Ramos (cell line): ENCODE results near the gene RAP1A.
"Not testable (repeated sequence)": the region's sequence is repeated elsewhere in the genome, so short reads cannot be mapped to it uniquely, and the experiment has no call there.

Source experiments
- in situ Hi-C: fragments of 300-500 bp; cut with MboI; formaldehyde crosslinking; loops from one replicate; pipeline ENCODE4 v1.14.3; 2022; ENCODE audit warnings: low sequenced_read_pairs; ENCODE audit not compliant: unreplicated experiment

RAP1A gene

DNA sequence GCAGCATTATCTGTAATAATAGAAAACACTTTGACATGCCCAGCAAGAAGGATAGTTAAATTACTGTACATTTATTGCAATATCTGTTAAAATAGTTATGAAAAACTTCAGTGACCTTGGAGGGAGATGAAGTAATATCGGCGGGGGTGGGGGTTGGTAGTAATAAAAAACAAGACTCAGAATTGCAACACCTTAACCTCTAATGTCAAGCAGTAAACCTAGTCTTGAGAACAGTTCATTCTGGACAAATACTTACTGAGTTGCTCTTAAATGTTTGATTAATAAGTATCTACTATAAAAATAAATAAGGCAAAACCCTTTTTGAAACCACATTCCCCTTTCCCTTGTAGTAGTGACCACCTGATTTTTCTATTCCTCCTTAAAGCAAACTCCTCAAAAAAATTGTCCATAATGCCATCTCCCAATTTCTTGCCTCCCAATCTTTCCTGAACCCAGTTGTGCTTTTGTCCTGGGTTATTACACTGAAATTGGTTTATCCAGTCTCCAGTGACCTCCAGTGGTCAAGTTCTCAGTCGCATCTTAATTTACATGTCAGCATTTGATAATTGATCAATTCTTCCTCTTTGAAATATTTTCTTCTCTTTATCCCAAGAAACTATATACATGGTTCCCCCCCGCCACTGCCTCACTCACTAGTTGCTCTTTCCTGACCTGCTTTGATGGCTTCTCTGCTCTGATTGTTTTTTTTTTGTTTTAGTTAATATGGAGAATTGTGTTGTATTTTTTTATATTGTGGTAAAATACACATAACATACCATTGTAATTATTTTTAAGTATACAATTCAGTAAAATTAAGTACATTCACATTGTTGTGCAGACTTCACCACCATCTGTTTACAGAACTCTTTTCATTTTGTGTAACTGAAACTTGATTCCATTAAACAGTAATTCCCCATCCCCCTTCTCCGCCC is 36.8 kb downstream of the RAP1A start:
- in situ Hi-C loops: no loop called here

DNA sequence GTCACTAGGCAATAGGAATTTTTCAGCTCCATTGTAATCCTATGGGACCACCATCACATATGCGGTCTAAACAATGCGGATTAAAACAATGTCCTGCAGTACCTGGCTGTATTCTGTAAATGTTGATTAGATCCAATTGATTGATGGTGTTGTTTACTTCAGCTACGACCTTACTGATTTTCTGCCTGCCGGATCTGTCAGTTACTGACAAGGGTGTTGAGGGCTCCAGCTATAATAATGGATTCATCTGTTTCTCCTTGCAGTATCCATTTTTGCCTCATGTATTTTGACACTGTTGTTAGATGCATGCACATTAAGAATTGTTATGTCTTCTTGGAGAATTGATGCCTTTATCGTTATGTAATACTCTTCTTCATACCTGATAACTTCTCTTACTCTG is 39.0 kb downstream of the RAP1A start:
- in situ Hi-C loops: no loop called here

DNA sequence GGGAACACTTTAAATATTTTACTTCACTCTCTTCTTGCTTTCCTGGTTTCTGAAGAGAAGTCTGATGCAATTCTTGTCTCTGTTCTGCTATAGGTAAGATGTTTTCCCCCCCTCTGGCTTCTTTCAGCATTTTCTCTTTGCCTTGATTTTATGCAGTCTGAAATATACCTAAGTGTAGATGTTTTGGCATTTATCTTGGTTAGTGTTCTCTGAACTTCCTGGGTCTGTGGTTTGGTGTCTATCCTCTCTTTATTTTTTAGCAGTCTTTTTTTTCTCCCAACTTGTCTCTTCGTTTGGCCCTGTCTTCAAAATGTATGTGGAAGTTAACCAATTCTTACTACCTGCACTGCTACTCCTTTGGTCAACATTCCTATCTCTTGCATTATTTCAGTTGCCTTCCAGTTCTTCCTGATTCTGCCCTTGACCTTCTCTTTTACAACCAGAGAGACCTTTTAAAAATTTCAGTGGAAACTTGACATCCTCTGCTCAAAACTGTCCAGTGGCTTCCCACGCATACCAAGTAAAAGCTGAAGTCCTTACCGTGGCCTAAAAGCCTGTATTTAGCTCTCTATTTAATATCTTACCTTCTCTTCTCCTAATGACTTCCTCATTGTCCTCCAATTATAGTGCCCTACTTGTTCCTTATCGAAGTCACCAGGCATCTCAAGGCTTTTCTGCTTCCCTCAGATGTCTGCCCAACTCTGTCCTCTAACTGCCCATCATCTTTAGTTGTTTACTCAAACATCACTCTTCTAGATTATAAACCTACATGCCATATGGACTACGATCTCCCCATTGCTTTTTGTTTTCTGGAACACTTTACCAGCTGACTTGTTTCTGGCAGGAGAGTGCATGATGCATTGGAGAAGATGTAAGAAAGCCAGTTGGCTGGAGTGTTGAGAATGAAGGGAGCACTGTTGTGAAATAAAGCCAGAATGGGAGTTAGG is 40.9 kb downstream of the RAP1A start:
- in situ Hi-C loops: no loop called here

DNA sequence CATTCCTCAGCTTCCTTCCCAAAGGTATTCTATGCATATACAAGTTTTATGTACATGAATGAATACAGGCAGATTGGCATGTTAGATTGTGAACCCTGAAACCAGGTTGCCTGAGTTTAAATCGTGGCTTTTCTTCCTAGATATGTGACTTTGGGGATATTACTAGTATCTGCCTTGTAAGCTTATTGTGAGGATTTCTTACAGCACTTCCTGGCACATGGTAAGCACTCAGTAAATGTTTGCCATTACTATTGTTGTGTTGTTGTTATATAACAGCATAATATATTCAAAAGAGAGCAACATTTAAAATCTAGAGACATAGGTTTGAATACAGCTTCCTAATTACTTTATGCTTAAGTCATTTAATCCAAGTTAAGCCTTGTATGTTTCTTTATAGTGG is 45.1 kb downstream of the RAP1A start:
- in situ Hi-C loops: no loop called here

DNA sequence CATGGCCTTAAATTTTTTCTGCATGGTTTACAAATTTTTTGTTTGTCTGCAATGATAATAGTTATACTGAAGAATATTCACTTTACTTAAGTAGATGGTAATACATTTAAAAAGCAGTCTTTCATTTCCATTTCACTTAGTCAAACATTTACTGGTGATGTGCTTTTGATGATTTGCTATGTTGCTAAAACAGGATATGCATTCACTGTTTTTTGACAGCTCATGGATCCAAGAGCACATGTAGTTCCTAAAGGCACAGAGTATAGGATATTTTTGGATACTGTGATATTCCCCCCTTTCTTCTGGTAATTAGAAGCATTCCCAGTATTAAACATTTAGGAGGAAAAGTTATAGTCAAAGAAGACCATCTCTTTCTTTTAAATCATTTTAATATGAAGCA is 45.9 kb downstream of the RAP1A start:
- in situ Hi-C loops: no loop called here

DNA sequence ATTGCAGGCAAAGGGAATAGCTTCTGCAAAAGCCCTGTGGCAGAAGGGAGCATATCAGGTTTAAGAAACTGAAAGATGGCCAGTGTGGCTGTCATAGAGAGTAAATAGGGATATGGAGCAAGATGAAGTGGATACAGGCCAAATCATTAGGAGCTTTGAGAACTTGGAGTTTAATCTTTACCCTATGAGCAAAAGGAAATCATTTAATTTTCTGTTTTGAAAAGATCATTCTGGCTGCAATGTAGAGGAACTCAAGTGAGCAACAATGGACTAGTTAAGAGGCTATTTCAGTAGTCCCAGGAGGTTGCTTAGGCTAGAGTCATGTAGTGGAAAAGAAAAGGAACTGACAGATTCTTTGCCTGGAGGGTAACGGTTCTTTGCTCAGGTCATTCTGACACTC is 47.2 kb downstream of the RAP1A start:
- in situ Hi-C loops: no loop called here

DNA sequence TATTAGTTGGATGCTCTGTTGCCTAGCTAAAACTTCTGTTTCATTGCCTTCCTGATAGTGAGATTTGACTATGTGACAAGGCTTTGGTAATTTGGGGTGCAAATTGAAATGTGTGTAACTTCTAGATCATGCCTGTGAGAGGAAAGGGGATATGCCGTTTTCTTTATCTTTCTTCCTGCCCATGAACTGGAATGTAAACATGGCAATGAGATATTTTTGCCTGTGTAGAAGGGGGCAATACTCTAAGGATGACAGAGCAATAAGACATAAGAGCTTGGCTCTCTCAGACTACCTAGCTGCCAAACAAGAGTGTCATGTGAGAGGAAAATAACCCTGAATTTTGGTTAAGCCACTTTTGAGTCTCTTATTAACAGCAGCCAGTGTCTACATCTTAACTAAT is 49.7 kb downstream of the RAP1A start:
- in situ Hi-C loops: no loop called here

DNA sequence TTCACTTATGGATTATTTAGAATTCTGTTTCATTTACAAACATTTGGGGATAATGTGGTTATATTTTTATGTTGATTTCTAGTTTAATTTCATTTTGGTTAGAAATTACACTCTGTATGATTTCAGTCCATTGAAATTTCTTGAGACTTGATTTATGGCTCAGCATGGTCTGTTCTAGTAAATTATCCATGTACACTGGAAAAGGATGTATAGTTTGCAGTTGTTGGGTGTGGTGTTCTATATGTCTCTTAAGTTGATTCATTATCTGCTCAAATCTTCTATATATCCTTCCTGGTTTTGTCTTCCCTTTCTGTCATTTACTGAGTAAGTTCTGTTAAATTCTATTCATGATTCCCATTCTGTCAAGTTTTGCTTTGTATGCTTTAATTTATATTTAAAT is 52.3 kb downstream of the RAP1A start:
- in situ Hi-C loops: no loop called here

DNA sequence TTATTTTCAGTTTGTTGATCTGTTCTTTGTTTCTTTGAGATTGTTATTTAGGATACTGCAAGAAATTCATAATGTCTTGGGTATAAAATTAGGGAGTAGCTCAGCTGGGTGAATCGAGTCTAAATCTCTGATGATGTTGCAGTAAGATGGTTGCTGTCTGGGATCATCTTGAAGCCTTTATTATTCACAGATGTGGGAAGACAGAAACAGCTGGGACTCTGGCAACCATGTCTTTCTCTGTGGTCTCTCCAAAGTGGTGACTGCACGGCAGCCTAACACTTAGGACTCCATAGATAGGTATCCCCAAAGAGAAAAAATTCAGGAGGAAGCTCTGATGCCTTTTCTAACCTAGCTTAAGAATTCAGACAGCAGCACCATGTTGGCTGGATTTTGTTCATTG is 52.7 kb downstream of the RAP1A start:
- in situ Hi-C loops: no loop called here

DNA sequence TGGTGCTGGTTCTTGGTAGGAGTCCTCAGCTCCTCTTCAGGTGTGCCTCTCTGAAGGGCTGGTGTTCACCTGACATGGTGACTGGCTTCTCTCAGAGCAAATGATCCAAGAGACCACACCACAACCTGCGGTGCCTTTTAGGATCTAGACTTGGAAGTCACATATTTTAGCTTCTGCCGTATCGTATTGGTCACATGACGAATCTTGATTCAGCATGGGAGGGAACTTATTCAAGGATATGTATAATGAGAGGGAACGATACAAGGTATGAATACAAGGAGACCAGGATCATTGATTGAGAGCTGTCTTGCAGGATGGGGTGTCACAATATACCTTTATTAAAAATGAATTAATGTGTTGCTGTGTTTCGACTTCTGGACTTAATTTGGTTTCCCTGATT is 58.0 kb downstream of the RAP1A start:
- in situ Hi-C loops: no loop called here

DNA sequence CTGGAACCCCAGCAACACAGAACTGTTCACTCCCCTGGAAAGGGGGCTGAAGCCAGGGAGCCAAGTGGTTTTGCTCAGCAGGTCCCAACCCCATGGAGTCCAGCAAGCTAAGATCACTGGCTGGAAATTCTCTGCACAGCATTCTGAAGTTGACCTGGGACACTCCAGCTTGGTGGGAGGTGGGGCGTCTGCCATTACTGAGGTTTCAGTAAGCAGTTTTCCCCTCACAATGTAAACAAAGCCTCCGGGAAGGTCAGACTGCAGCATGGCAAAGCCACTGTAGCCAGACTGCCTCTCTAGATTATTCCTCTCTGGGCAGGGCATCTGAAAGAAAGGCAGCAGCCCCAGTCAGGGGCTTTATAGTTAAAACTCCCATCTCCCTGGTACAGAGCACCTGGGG is 60.0 kb downstream of the RAP1A start:
- in situ Hi-C loops: no loop called here

DNA sequence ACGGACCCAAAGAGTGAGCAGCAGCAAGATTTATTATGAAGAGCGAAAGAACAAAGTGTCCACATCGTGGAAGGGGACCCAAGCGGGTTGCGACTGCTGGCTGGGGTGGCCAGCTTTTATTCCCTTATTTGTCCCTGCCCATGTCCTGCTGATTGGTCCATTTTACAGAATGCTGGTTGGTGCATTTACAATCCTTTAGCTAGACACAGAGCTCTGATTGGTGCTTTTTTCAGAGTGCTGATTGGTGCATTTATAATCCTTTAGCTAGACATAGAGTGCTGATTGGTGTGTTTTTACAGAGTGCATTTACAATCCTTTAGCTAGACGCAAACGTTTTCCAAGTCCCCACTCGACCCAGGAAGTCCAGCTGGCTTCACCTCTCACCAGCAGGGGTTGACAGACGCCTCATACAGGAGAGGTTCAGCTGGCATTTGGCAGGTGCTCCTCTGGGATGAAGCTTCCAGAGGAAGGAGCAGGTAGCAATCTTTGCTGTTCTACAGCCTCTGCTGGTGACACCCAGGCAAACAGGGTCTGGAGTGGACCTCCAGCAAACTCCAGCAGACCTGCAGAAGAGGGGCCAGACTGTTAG is 60.7 kb downstream of the RAP1A start:
- in situ Hi-C loops: not testable (repeated sequence)

DNA sequence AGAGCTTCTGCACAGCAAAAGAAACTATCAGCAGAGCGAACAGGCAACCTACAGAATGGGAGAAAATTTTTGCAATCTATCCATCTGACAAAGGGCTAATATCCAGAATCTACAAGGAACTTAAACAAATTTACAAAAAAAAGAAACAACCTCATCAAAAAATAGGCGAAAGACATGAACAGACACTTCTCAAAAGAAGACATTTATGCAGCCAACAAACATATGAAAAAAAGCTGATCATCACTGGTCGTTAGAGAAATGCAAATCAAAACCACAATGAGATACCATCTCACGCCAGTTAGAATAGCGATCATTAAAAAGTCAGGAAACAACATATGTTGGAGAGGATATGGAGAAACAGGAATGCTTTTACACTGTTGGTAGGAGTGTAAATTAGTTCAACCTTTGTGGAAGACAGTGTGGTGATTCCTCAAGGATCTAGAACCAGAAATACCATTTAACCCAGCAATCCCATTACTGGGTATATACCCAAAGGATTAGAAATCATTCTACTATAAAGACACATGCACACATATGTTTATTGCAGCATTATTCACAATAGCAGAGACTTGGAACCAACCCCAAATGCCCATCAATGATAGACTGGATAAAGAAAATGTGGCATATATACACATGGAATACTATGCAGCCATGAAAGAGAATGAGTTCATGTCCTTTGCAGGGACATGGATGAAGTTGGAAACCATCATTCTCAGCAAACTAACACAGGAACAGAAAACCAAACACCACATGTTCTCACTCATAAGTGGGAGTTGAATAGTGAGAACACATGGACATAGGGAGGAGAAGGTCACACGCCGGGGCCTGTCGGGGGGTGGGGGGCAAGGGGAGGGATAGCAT is 65.9 kb downstream of the RAP1A start:
- in situ Hi-C loops: not testable (repeated sequence)

DNA sequence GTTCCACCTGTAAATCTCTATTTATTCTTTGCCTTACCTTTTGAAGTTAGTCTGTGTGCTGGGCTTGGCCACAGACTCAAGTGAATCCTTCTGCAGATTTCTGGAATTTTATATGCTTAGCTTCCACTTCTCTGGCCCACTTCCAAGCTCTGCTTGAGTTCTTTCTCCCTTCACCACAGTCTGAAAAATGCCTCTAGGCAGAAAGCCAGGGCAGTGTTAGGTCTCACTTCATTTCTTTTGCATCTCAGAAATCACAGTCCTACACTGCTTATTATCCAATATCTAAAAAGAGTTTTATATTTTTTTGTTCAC is 70.7 kb downstream of the RAP1A start:
- in situ Hi-C loops: no loop called here

DNA sequence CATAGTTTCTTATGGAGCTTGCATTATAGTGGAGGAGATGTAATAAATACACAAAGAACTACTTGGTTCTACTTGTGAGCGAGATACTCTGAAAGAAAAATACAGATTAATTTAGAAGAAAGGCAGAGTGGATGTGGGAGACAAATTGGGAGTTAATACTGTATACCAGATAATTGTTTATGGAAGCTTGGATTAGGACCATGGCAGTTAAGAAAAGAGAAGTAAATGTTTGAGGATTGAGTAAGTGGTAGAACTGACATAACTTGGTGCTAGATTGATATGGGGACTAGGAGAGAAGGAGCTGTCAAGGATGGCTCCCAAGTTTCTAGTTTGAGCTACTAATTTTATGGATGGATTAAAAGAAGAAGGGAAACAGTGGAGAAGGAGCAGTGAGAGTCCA is 72.3 kb downstream of the RAP1A start:
- in situ Hi-C loops: no loop called here

DNA sequence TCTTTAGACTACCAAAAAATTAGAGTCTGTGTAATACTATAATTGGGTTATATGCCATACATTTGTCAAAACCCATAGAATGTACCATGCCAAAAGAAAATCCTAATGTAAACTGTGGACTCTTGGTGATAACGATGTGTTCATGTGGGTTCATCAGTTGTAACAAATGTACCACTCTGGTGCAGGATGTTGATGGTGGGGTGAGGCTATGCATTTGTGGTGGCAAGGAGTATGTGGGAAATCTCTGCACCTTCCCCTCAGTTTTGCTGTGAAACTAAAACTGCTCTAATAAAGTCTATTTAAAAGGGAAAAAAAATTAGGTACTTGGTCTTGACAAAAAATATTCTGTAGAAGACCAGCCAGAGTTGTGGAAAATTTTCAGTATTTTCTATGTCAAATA is 76.2 kb downstream of the RAP1A start:
- in situ Hi-C loops: no loop called here

DNA sequence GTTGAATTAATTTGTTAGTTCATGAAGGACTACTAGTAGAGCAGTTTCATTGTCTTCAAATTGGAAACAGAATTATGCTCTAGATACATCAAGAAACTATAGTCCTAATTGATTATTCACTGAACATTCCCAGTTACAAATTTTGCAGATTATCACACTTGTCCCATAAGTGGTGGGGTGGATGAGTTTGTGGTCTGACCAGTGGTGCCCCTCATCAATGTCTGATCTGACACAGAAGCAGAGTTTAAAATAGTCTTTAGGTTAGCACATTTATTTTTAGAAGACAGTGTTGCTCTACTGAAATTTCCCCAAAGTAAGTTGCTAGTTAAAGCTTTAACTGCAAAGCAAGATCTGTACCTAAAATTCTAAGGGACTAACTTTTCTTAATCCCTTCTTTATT is 76.7 kb downstream of the RAP1A start:
- in situ Hi-C loops: no loop called here

DNA sequence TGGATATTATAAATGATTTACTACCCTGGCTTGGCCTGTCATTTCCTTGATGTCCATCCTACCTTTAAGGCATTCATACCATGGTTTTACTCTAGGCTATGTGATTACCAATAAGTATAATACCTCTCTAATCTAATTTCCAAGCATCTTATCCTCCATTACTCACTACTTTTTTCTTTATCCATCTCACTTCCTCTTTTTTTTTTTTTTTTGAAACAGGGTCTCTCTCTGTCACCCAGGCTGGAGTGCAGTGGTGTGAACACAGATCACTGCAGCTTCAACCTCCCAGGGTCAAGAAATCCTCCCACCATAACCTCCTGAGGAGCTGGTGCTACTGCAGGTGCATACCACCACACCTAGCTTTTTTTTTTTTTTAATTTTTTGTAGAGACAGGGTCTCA is 79.7 kb downstream of the RAP1A start:
- in situ Hi-C loops: no loop called here

DNA sequence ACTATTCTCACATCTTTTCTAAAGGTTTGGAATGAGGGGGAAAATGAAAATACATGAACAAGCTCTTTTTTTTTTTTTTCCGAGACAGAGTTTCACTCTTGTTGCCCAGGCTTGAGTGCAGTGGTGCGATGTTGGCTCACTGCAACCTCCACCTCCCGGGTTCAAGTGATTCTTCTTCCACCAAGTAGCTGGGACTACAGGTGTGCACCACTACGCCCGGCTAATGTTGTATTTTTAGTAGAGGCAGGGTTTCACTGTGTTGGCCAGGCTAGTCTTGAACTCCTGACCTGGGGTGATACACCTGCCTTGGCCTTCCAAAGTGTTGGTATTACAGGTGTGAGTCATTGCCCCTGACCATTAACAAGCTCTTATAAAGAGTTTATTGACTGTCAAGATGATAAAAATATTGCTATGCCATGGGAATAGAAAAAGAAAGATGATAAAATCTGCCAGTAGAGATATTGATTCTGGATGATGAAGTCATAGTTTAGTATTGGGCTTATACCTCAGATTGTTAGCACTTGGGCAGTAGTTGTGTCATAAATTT is 83.0 kb downstream of the RAP1A start:
- in situ Hi-C loops: no loop called here

DNA sequence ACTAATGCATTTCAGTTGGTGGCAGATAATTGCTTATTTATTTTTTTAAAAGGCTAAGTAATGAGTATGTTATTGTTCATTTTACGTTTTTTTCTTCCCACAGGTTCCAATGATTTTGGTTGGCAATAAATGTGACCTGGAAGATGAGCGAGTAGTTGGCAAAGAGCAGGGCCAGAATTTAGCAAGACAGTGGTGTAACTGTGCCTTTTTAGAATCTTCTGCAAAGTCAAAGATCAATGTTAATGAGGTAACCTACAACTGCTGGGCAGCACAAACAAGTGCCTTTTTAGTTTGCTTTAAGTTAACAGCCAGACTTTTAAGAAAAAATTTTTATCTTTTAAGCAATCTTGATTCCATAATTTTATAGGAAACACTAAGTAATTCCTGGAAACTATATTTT is 84.7 kb downstream of the RAP1A start:
- in situ Hi-C loops: no loop called here
